Endothelial cell of umbilical vein (primary cell): ENCODE results near the gene ECEL1. TPM values are rescaled to one million over a fixed set of nuclear protein-coding genes. Genes with fewer than 3 reads are reported as not detected.

Experiments used
- BruUV-seq: library from RNA; stranded (reverse); fragments of 400-500 nt; replicated peaks from 2 replicates; lab custom pipeline; 2021; lab: Mats Ljungman, UMichigan
- CTCF ChIA-PET: fragments of 300-600, 350-600 bp; sonication (Branson Sonifier 250); formaldehyde crosslinking; loops from one replicate; lab custom pipeline; 2021; ENCODE audit warnings: antibody characterized with exemption, inconsistent platforms; lab: Charles Lee
- POLR2A ChIA-PET: fragments of 300-600, 350-600 bp; sonication (Branson Sonifier 250); formaldehyde crosslinking; loops from one replicate; lab custom pipeline; 2021; ENCODE audit warnings: antibody characterized with exemption, inconsistent platforms; lab: Charles Lee
- DNase-seq: peaks from one replicate; pipeline ENCODE4 v3.0.0-alpha.2; 2011; ENCODE audit warnings: low read depth, low spot score
- FAIRE-seq: peaks from 2 replicates; lab custom pipeline; 2011; peaks lifted over from hg19 to GRCh38; lab: Jason Lieb, UNC
- H2AFZ ChIP-seq: 2 replicates; pipeline ENCODE4 v1.6.0; 2012; ENCODE audit warnings: low read depth, low read length, control low read depth, inconsistent platforms
- H3K27ac ChIP-seq: 2 replicates; pipeline ENCODE4 v1.5.1; 2011; ENCODE audit warnings: low read depth, mild to moderate bottlenecking, control low read depth, low read length, moderate library complexity; ENCODE audit not compliant: insufficient read depth
- H3K27me3 ChIP-seq, 2 experiments: 2 replicates each; pipeline versions ENCODE4 v1.6.0 to v1.6.1; 2011; ENCODE audit warnings: low read length in 2 of 2, mixed read lengths in 1 of 2; ENCODE audit not compliant: control insufficient read depth in 2 of 2, insufficient read depth in 2 of 2
- H3K36me3 ChIP-seq, 2 experiments: 2 replicates in 1 of 2; 3 replicates in 1 of 2; pipeline ENCODE4 v1.5.1; 2011; ENCODE audit warnings: low read length in 2 of 2, mild to moderate bottlenecking in 1 of 2, moderate library complexity in 1 of 2; ENCODE audit not compliant: control insufficient read depth in 2 of 2, insufficient read depth in 2 of 2; ENCODE audit errors: extremely low read depth in 1 of 2
- H3K4me1 ChIP-seq: 3 replicates; pipeline ENCODE4 v1.5.1; 2011; ENCODE audit warnings: mild to moderate bottlenecking, low read length; ENCODE audit not compliant: control insufficient read depth, insufficient read depth; ENCODE audit errors: extremely low read depth
- H3K4me2 ChIP-seq: 2 replicates; pipeline ENCODE4 v1.6.1; 2011; ENCODE audit warnings: low read length, control low read depth, mixed read lengths; ENCODE audit not compliant: insufficient read depth
- H3K4me3 ChIP-seq, 3 experiments: fragments of 200-600 bp in 1 of 3; sonication (generic), shearing (Covaris generic) in 1 of 3; replicated peaks in 1 of 3; 2 replicates each; pipeline ENCODE4 v1.5.1; 2011 to 2016; ENCODE audit warnings: control low read depth in 3 of 3, low read length in 3 of 3, mild to moderate bottlenecking in 2 of 3, inconsistent platforms in 1 of 3, low read depth in 1 of 3, moderate library complexity in 1 of 3; ENCODE audit not compliant: insufficient read depth in 1 of 3
- H3K79me2 ChIP-seq: 2 replicates; pipeline ENCODE4 v1.6.0; 2012; ENCODE audit warnings: low read length, inconsistent platforms; ENCODE audit not compliant: control insufficient read depth, insufficient read depth
- H3K9ac ChIP-seq: replicated peaks from 2 replicates; pipeline ENCODE3; 2011; ENCODE audit warnings: low read length, control low read depth; ENCODE audit not compliant: insufficient read depth; ENCODE audit errors: extremely low read depth
- H3K9me1 ChIP-seq: replicated peaks from 3 replicates; pipeline ENCODE4 v1.6.0; 2011; ENCODE audit warnings: mild to moderate bottlenecking, low read length; ENCODE audit not compliant: control insufficient read depth, insufficient read depth; ENCODE audit errors: extremely low read depth
- H3K9me3 ChIP-seq: replicated peaks from 2 replicates; pipeline ENCODE4 v1.5.1; 2012; ENCODE audit warnings: low read length, inconsistent platforms; ENCODE audit not compliant: control insufficient read depth, insufficient read depth
- H4K20me1 ChIP-seq: replicated peaks from 2 replicates; pipeline ENCODE3; 2011; ENCODE audit warnings: mild to moderate bottlenecking, low read length; ENCODE audit not compliant: control insufficient read depth, insufficient read depth; ENCODE audit errors: extremely low read depth
- CTCF ChIP-seq, 2 donors: IDR thresholded peaks; 1 replicate in 1 of 2; 2 replicates in 1 of 2; pipeline ENCODE4 v1.5.1; 2011; ENCODE audit warnings: low read length in 2 of 2, mild to moderate bottlenecking in 2 of 2, moderate library complexity in 2 of 2, control low read depth in 1 of 2, inconsistent platforms in 1 of 2, low read depth in 1 of 2; ENCODE audit not compliant: insufficient read depth in 1 of 2; ENCODE audit errors: extremely low read depth in 1 of 2
- EZH2 ChIP-seq: IDR thresholded peaks from 2 replicates; pipeline ENCODE4 v1.6.1; 2012; ENCODE audit warnings: borderline replicate concordance, low read depth, mild to moderate bottlenecking, moderate library complexity, low read length, inconsistent platforms; ENCODE audit not compliant: severe bottlenecking
- GATA2 ChIP-seq: IDR thresholded peaks from 2 replicates; pipeline ENCODE4 v1.7.0; 2011; ENCODE audit warnings: low read depth, mild to moderate bottlenecking, moderate library complexity, mixed read lengths, low read length; ENCODE audit not compliant: insufficient read length, insufficient read depth
- JUN ChIP-seq: IDR thresholded peaks from 2 replicates; pipeline ENCODE4 v1.6.1; 2011; ENCODE audit warnings: borderline replicate concordance, low read depth; ENCODE audit not compliant: insufficient read length, insufficient read depth
- MAX ChIP-seq: IDR thresholded peaks from 2 replicates; pipeline ENCODE4 v1.6.1; 2011; ENCODE audit not compliant: insufficient read depth, insufficient read length
- MYC ChIP-seq: IDR thresholded peaks from one replicate; pipeline ENCODE4 v1.6.1; 2011; ENCODE audit warnings: mild to moderate bottlenecking, low read depth, low read length
- POLR2A ChIP-seq: IDR thresholded peaks from 2 replicates; pipeline ENCODE4 v1.6.1; 2012; ENCODE audit warnings: low read depth, mild to moderate bottlenecking, control low read depth, low read length
- POLR2AphosphoS5 ChIP-seq: IDR thresholded peaks from 2 replicates; pipeline ENCODE4 v1.6.1; 2012; ENCODE audit warnings: low read depth, mild to moderate bottlenecking, control low read depth, low read length, moderate library complexity; ENCODE audit not compliant: insufficient read depth
- dilution Hi-C: fragments of 300-500 bp; cut with MboI; formaldehyde crosslinking; loops from one replicate; pipeline ENCODE4 v1.15.0; 2019; ENCODE audit warnings: low sequenced_read_pairs; ENCODE audit not compliant: extremely low pct_ligation_motif_present
- intact Hi-C: fragments of 100-400 bp; cut with micrococcal nuclease; formaldehyde crosslinking; loops from one replicate; pipeline ENCODE4 v1.10.0; 2022
- polyA plus RNA-seq, 4 experiments: library from polyadenylated mRNA; depleted of rRNA in 3 of 4; stranded (reverse) in 3 of 4; unstranded in 1 of 4; fragments of >200 nt; gene quantifications; 2 replicates each; pipeline versions ENCODE4 v1.2.1 to v1.2.3, GENCODE V29; 2011 to 2012; ENCODE audit warnings: missing spikeins in 1 of 4
- total RNA-seq: library from RNA; stranded (reverse); gene quantifications from 2 replicates; pipeline ENCODE4 v1.2.3, GENCODE V29; 2021

Gene ECEL1
- total and polyA plus RNA-seq, 2 donors (not counting 3 experiments of a cell fraction or from before 2014, with no cell fraction given): not detected

- intact Hi-C loops: no loop called here
- Histone ChIP-seq H3K27ac (no peak overlapping the region), H3K4me2 (no peak overlapping the region), H3K9me3 (no peaks in the 10 kb centered on the region), H3K9ac (no peak overlapping the region), H3K4me3 (no peak overlapping the region), H3K36me3 (no peaks in the 10 kb centered on the region), H3K9me1 (no peaks in the 10 kb centered on the region), H4K20me1 (no peaks in the 10 kb centered on the region), H3K79me2 (no peaks in the 10 kb centered on the region), H2AFZ (no peak overlapping the region), H3K27me3 (peaks cover 11 to 16% of the 10 kb centered on the region in 2 experiments), H3K4me1 (no peaks in the 10 kb centered on the region)
- dilution Hi-C loops: no loop called here
- CTCF ChIA-PET: no interaction called here
- POLR2A ChIA-PET: no interaction called here
- DNase-seq: no peak
- FAIRE-seq: no peak
- BruUV-seq: no TSS peak
- TF ChIP-seq MYC (no peak), POLR2A (no peak), JUN (no peak), GATA2 (no peak), POLR2AphosphoS5 (no peak), MAX (no peak), EZH2 (no peak), CTCF (IDR thresholded peaks at IDR 0.05; ENCODE audit: extremely low read depth in 1 of 2, insufficient read depth in 1 of 2, low read depth in 1 of 2, low read length in 2 of 2) (no peak)
Observed at GRCh38 chr2:232492236-232492848, 4.7 kb upstream of the ECEL1 start.
